Measurements from ENCODE around the gene GABRD. TPM values are rescaled to one million over a fixed set of nuclear protein-coding genes. Genes with fewer than 3 reads are reported as not detected.

The GABRD gene
- total and polyA plus RNA-seq, 2 of the 13 experiments (the other 11 are each of a cell fraction or from before 2014, with no cell fraction given), result not detected

DNA sequence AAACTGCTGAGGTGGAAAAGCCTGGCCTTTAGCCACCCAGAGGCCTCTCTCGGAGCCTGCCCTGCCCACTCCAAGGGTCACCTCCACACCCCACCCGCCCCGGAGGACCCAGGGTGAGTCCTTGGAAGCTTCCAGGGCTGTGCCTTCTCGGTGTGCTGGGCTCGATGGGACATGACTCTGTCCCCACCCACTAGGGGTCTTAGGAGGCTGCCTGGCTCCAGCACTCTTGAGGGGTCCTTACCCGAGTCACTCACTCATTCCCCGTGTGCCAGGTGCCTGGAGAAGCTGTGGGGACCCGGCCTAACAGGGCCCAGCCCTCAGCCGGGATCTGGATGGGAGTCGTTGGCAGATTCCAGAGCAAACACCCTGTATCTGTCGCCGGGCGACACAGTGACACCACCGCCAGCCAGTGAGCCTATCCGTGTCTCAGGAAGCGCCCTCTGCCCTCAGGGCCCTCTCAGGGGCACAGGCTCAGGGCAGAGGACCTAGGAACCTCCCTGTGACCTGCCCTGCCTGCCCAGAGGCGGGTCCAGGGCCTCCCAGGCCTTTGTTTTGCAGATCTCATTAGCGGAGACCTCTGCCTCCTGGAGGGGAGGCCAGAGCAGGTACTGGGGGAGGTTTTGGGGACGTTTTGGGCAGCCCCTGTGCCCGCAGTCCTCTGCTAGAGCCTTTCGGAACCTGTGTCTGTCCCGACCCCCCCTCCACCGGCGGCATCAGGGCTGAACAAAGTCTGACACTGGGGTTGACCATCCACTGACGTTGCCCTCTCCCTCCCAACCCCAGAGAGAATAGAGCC is 28.0 kb downstream of the GABRD start (continued):
- TF ChIP-seq JUNB (CRISPR knock-in tag; IDR thresholded peaks at IDR 0.05; ENCODE audit: borderline replicate concordance) (no peak), KLF6 (CRISPR knock-in tag; IDR thresholded peaks at IDR 0.05) (no peak), ZNF644 (CRISPR knock-in tag; IDR thresholded peaks at IDR 0.05; ENCODE audit: low read depth) (no peak), CHD2 (IDR thresholded peaks at IDR 0.05; ENCODE audit: low read depth, low read length) (no peak), SCMH1 (CRISPR knock-in tag; IDR thresholded peaks at IDR 0.05; ENCODE audit: borderline replicate concordance) (no peak), SMYD3 (CRISPR knock-in tag; IDR thresholded peaks at IDR 0.05) (no peak), ZNF337 (CRISPR knock-in tag; IDR thresholded peaks at IDR 0.05; ENCODE audit: borderline replicate concordance, low read depth) (no peak), ZNF672 (CRISPR knock-in tag; IDR thresholded peaks at IDR 0.05) (no peak), AHR (CRISPR knock-in tag; IDR thresholded peaks at IDR 0.05) (no peak), IKZF4 (CRISPR knock-in tag; IDR thresholded peaks at IDR 0.05; ENCODE audit: borderline replicate concordance, low read depth, not compliant biosample characterization) (no peak), KAT8 (CRISPR knock-in tag; IDR thresholded peaks at IDR 0.05) (0 out of 2 replicates have a peak, but pooled peaks have one; percentile 41), FOXO1 (CRISPR knock-in tag; IDR thresholded peaks at IDR 0.05) (no peak), ZBTB38 (CRISPR knock-in tag; IDR thresholded peaks at IDR 0.05) (no peak), SYNCRIP (IDR thresholded peaks at IDR 0.05; ENCODE audit: insufficient read depth, low read depth, low read length) (no peak), RCOR2 (CRISPR knock-in tag; IDR thresholded peaks at IDR 0.05) (0 out of 2 replicates have a peak, but pooled peaks have one; percentile 50), RBFOX2 (IDR thresholded peaks at IDR 0.05; ENCODE audit: low read depth, low read length) (no peak; the same call in 1 of the 2 replicates), NBN (conservative IDR thresholded peaks at IDR 0.05) (no peak), GTF3A (CRISPR knock-in tag; conservative IDR thresholded peaks at IDR 0.05) (no peak), TEAD2 (CRISPR knock-in tag; IDR thresholded peaks at IDR 0.05) (no peak), ZNF3 (CRISPR knock-in tag; IDR thresholded peaks at IDR 0.05) (no peak), PCBP2 (optimal IDR thresholded peaks at IDR 0.05; ENCODE audit: low read depth, low read length, poor library complexity, severe bottlenecking) (no peak), ZNF430 (CRISPR knock-in tag; IDR thresholded peaks at IDR 0.05) (peak; percentile 46; the same call in 1 of the 2 replicates), STAT5B (CRISPR knock-in tag; IDR thresholded peaks at IDR 0.05) (no peak), ZNF24 (IDR thresholded peaks at IDR 0.05) (no peak), ZNF678 (CRISPR knock-in tag; IDR thresholded peaks at IDR 0.05) (0 out of 2 replicates have a peak, but pooled peaks have one; percentile 48), MED1 (CRISPR knock-in tag; IDR thresholded peaks at IDR 0.05) (peak; percentile 24; the same call in 1 of the 2 replicates), ZNF660 (CRISPR knock-in tag; IDR thresholded peaks at IDR 0.05; ENCODE audit: borderline replicate concordance, low read depth) (no peak), ZFP41 (CRISPR knock-in tag; IDR thresholded peaks at IDR 0.05; ENCODE audit: borderline replicate concordance) (no peak), SSRP1 (CRISPR knock-in tag; IDR thresholded peaks at IDR 0.05) (no peak), SUZ12 (IDR thresholded peaks at IDR 0.05; ENCODE audit: low read depth, low read length) (no peak)
- TF ChIP-seq, protein P1, sequence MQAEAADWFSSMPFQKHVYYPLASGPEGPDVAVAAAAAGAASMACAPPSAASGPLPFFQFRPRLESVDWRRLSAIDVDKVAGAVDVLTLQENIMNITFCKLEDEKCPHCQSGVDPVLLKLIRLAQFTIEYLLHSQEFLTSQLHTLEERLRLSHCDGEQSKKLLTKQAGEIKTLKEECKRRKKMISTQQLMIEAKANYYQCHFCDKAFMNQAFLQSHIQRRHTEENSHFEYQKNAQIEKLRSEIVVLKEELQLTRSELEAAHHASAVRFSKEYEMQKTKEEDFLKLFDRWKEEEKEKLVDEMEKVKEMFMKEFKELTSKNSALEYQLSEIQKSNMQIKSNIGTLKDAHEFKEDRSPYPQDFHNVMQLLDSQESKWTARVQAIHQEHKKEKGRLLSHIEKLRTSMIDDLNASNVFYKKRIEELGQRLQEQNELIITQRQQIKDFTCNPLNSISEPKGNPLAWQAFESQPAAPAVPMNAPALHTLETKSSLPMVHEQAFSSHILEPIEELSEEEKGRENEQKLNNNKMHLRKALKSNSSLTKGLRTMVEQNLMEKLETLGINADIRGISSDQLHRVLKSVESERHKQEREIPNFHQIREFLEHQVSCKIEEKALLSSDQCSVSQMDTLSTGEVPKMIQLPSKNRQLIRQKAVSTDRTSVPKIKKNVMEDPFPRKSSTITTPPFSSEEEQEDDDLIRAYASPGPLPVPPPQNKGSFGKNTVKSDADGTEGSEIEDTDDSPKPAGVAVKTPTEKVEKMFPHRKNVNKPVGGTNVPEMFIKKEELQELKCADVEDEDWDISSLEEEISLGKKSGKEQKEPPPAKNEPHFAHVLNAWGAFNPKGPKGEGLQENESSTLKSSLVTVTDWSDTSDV (CRISPR knock-in tag; IDR thresholded peaks at IDR 0.05), result no peak

Measured in HepG2 (cell line).